Sigmoid colon (tissue), 4 donors: ENCODE measurements around the gene BANP.
A peak's percentile ranks its signal among the peaks of the same experiment; 100 is the strongest.

Experiments used
- POLR2A ChIP-seq, 2 donors: fragments of 450-650 bp; IDR thresholded peaks; one replicate each; pipeline ENCODE4 v1.6.1; 2016; ENCODE audit warnings: antibody characterized with exemption in 2 of 2, mild to moderate bottlenecking in 2 of 2, moderate library complexity in 2 of 2
- POLR2AphosphoS5 ChIP-seq, 4 donors: sonication (generic); formaldehyde crosslinking; IDR thresholded peaks; one replicate each; pipeline ENCODE4 v1.6.1; 2017; ENCODE audit warnings: antibody characterized with exemption in 4 of 4
- TF ChIP-seq, protein P1 (sequence below), 4 experiments: fragments of 450-650 bp in 3 of 4; fragments of 200-600 bp in 1 of 4; IDR thresholded peaks; one replicate each; pipeline ENCODE4 v1.5.1; 2016 to 2019; ENCODE audit warnings: antibody characterized with exemption in 4 of 4, mild to moderate bottlenecking in 3 of 4, moderate library complexity in 2 of 4

DNA sequence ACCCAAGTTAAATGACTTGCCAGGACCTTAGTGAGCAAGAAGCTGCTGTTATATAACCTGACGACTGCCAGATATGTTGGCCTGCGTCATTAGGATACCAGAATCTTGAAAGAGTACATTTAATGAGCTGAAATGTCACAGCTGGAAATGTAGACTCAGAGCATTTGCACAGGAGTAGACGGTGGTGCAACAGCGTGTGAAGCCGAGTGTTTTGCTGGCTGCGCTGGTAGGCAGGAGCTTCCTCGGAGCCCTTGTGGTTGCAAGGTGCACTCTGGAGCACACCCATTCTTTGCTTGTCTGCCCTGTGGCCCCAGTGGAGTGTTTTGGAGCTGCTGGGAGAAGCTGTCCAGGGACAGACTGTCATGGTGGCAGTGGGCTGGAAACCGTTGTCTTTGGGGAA is 79.3 kb downstream of the BANP start:
- TF ChIP-seq, protein P1, sequence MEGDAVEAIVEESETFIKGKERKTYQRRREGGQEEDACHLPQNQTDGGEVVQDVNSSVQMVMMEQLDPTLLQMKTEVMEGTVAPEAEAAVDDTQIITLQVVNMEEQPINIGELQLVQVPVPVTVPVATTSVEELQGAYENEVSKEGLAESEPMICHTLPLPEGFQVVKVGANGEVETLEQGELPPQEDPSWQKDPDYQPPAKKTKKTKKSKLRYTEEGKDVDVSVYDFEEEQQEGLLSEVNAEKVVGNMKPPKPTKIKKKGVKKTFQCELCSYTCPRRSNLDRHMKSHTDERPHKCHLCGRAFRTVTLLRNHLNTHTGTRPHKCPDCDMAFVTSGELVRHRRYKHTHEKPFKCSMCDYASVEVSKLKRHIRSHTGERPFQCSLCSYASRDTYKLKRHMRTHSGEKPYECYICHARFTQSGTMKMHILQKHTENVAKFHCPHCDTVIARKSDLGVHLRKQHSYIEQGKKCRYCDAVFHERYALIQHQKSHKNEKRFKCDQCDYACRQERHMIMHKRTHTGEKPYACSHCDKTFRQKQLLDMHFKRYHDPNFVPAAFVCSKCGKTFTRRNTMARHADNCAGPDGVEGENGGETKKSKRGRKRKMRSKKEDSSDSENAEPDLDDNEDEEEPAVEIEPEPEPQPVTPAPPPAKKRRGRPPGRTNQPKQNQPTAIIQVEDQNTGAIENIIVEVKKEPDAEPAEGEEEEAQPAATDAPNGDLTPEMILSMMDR (IDR thresholded peaks at IDR 0.05): no peak
- TF ChIP-seq POLR2AphosphoS5 (IDR thresholded peaks at IDR 0.05) (peak; percentile 43 to 81 (median 70)), POLR2A (IDR thresholded peaks at IDR 0.05) (no peak)
